H4 (cell line): ENCODE results near the gene DCD. TPM values are rescaled to one million over a fixed set of nuclear protein-coding genes. Genes with fewer than 3 reads are reported as not detected.
"Not testable (repeated sequence)": the region's sequence is repeated elsewhere in the genome, so short reads cannot be mapped to it uniquely, and the experiment has no call there.

Experiments
- DNase-seq: peaks from one replicate; pipeline ENCODE4 v3.0.0-alpha.2; 2015; ENCODE audit warnings: low spot score
- total RNA-seq: library from RNA; depleted of rRNA; stranded (reverse); fragments of >200 nt; shearing (Covaris generic); gene quantifications from 2 replicates; pipeline ENCODE4 v1.2.3, GENCODE V29; 2014

The DCD gene
- total RNA-seq, 1 experiment from 2014 or later: not detected

DNA sequence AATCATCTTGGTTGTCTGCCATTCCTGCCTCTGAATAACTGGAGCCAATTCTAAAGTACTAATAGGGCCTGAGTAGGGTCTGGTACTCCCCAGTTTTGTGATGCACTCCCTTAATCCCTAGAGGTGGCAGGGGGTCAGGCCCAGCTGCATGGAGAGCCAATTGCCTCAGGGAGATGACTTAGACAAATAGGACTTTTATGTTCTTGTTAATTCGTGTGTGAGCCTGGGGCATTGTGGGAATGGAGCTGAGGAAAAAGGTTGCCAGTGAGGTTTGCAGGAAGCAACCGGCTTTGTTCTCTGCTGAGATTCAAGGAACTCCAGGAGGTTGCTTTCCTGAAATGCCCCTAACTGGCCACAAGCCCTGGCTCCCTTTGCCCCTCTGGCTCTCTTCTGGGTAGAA, 6.8 kb upstream of the DCD start:
- DNase-seq: no peak

DNA sequence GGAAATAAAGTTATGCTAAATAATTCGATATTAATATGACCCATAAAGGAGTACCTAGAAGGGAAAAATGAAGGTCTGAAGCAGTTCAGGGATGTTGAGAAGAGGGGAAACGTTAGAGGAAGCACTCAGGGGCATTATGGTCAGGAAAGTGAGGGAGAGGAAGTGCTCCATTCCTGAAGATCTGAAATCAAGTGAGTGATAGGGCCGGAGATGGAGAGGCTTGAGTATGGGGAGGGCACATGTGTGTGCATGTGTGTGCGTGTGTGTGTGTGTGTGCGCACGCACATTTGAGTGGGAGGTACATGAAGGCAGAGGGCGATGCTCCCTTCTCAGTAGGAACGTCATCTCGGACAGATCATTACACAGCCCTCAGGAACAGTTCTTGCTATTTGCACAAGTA, 4.9 kb upstream of the DCD start:
- no peak for DNase-seq

DNA sequence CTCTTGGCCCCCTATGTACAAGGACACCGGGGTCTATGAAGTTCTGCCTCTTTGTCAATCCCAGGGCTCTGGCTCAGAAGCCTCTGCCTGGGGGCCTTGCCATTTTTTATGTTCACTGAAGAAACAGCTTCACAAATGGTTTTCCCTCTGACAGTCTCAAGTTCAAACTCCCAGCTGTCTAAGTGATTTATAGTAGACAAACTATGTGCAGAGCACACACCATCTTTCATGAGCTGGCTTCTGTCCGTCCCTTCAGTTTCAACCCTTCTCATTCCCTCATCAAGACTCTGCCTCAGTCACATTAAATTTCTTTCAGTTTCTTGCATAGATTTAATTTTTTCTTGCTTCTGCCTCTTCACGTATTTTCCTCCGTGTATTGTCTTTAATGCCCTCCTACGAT, 2.7 kb upstream of the DCD start:
- DNase-seq: no peak

DNA sequence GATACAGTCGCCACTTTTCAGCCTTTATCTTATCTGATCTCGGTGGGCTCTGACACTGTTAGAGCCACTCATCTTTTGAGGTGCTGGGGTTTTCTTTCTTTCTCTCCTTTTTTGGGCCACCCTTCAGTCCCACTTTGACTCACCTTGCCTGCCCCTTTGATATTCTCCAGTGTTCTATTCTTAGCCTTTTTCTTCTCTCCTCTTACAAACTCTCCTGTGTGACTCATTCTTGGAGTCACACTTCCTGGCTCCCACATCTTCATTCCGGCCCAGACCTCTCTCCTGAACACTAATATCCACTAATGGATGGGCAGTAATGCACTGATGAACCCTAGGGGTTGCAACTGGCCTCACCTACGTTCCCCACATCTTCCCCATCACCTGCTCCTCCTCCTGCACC, 2.2 kb upstream of the DCD start:
- DNase-seq: no peak

DNA sequence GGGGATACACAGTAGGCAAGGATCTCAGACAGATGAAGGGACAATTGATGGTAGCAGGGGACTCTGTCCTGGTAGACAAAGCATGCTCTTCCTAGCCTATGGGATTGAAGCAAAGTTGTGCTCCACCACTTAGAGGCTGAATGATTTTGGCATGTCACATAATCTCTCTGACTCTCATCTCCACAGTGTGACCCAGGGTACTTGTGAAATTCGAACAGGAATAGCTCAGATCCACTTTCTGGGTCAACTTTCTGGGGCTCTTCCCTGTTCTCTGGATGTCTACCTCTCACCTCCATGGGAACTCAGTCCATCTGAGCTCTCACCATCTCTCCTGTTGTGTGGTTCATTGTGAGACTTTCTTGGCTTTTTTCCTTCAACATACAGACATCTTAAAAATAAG, 1.7 kb upstream of the DCD start:
- DNase-seq: no peak

DNA sequence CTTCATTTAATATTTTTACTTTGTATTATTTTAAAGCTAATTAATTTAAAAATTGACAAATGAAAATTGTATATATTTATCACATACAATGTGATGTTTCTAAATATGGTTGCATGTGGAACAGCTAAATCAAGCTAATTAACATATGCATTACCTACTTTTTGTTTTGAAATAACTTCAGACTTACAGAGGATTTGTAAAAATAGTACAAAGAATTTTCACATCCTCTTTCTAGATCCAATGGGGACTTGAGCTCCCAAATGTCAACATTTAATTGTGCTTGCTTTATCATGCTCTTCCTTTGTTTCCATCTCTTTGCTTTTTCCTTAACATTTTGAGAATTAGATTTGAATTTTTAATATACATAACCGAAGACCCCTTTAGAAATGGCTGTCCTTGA, 6.6 kb downstream of the DCD start:
- no peak for DNase-seq

DNA sequence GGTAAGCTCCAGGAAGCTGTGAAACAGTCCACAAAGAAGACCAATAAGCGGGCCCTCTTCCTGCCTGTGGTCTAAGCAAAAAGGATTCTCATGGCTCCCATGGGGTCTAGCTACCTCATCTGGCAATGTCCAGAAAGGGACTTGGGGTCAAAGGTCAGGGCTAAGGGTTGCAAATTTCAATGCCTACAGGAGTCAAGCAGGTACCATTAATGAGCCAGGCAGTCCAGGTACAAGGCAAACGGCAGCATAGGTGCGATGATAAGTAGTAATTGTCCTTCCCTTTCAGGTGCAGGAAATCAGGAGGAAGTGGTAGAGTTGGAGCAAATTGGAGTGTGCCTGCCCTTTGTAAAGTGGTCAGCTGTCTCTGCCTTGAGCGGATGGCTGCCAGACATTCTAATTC, 7.1 kb downstream of the DCD start:
- DNase-seq: no peak

DNA sequence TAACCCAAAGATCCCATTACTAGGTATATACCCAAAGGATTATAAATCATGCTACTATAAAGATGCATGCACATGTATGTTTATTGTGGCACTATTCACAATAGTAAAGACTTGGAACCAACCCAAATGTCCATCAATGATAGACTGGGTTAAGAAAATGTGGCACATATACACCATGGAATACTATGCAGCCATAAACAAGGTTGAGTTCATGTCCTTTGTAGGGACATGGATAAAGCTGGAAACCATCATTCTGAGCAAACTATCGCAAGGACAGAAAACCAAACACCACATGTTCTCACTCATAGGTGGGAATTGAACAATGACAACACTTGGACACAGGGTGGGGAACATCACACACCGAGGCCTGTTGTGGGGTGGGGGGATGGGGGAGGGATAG, 9.1 kb downstream of the DCD start:
- DNase-seq: not testable (repeated sequence)

DNA sequence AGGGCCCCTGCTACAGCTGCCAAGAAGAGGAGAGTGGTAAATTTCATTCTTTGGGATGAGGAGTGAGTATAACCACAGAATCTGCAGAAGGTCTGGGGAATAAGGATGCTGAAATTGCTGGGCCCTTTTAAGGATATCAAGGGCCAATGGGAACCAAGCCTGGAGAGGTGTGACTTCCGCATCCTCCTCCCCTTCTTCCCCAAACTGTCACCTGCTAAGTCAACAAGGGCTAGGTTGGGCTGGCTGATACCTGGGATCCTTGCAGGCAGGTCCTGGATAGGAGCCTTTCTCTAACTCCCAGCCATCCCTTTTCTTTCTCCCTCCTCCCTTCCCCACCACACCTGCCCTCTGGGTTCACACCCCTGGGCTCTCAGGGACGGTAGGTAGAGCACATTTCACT, 13.4 kb downstream of the DCD start, which contains the start of gene LACRT:
Gene LACRT, minus strand, starts transcription at position 101 of the 400 bp plus-strand sequence. Its CDS starts 54 bp downstream, at position 47.
- no peak for DNase-seq

DNA sequence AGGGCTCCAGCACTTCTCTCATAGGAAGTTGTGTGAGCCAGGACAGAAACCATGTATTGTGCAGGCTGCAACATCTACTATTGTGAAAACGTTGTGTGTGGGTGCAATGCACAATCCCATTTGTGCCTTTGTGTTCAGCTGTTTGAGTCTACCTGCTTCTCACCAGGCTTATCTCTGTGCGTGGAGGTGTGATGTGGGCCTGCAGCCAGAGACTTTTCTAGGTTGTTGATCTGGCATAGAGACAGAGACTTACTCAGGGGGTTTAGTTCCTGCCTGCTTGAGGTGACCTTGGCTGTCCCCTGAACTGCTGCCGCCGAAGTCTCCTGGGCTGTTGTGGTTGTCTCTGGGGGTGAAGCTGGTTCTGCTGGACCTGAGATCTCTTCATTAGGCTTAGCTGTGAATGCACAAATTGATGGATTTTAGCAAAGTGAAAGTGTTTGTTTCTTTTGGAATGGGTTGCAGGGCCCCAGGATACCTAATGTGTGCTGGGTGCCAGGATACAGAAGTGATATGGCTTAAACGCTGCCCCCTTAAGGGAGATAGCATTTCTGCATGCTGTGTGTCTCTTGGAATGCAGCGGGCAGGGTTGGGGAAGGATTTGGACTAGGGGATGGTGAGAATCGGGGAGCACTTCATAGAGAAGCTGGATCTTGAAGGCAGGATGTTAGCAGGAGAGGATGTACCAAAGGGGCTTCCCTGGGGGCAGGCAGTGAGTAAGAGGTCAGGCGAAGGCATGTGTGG, 16.0 kb downstream of the DCD start:
- no peak for DNase-seq

DNA sequence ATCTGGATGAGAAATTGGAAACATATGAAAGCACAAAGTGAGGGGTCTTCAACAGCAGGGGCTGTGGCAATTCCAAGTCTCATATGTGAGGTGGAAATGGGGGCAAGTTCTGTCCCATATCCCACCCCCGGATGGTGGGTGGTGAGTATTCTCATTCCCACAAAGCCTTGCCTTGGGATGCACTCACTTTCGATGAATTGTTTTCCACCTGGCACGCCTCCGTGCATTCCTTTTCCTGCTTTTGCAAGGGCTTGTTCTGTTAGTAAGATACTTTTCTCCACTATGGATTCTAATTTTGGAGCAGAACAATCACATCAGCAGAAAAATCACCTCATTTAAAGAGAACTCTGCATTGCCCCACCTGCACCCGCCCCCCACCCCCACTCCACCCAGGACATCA, 16.6 kb downstream of the DCD start:
- no peak for DNase-seq

DNA sequence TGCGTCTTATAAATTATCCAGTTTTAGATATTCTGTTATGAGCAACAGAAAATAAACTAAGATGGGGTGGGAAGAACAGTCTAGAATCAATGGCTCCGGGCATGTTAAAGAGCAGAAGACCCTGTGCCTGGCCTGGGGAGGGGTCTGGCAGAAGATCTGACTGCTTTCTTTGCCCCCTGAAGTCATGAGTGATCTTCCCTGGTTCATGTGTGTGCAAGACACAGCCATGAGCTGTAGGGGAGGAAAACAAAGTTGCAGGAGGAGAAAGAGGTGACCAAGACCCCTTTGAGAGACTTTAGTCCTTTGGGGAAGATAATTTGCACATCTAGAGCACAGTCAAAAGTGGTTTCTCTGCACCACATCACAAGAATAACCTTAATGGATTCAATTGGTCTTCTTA, 18.2 kb downstream of the DCD start:
- no peak for DNase-seq

DNA sequence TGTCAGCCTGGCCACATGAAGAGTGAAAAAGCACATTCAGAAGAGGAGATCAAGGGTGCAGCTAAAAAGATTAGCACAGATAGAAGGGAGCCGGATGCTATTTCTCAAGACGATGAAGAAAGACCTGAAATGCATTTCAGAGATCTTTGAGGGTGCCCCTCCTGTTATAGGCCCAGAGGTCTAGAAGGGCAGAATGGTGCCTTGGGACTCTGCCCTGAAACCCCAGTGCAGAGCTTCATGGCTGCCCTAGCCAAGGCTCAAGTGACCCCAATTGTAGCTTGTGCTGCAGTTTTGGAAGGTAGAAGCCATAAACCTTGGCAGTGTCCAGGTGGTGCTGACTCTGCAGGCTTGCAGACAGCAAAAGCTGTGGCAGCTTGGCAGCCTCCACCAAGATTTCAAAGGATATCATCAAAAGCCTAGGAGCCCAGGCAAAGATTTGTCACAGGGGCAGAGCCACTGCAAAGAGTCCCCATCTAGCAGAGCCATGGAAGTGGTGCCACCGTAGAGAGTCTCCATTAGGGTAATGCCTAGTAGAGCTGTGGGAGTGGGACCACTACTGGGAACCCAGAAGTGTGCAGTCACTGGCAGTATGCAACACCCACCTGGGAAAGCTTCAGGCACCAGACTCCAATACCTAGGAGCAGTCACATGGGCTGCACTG, 19.8 kb downstream of the DCD start:
- no peak for DNase-seq

DNA sequence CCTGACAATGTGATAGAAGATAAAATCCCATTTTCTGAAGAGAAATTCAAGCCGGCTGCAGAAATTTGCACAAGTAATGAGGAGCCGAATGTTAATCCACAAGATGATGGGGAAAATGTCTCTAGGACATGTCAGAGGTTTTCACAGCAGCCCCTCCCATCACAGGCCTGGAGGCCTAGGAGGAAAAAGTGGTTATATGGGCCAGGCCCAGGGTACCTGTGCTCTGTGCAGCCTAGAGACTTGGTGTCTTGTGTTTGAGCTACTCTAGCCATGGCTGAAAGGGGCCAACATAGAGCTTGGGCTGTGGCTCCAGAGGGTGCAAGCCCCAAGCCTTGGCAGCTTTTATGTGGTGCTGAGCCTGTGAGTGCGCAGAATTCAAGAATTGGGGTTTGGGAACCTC, 20.9 kb downstream of the DCD start:
- DNase-seq: no peak

DNA sequence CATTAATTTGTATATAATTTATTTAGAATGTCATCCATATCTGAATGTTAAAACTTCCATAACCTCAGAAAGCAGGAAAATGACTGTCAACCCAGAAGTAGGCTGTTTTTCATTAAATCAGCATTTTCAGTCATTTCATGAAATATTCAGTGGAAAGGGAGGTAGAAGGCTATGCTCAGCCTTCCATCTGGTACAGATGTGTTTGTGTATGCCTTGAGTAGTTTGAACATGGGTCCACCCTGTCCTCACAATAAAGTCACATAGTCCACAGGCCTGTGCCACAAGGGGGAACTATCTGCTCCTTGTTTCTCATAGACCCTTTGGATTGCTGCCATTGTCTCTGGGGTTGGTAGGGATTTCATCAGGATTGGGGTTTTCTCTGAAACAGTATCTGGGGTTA, 22.6 kb downstream of the DCD start:
- no peak for DNase-seq

DNA sequence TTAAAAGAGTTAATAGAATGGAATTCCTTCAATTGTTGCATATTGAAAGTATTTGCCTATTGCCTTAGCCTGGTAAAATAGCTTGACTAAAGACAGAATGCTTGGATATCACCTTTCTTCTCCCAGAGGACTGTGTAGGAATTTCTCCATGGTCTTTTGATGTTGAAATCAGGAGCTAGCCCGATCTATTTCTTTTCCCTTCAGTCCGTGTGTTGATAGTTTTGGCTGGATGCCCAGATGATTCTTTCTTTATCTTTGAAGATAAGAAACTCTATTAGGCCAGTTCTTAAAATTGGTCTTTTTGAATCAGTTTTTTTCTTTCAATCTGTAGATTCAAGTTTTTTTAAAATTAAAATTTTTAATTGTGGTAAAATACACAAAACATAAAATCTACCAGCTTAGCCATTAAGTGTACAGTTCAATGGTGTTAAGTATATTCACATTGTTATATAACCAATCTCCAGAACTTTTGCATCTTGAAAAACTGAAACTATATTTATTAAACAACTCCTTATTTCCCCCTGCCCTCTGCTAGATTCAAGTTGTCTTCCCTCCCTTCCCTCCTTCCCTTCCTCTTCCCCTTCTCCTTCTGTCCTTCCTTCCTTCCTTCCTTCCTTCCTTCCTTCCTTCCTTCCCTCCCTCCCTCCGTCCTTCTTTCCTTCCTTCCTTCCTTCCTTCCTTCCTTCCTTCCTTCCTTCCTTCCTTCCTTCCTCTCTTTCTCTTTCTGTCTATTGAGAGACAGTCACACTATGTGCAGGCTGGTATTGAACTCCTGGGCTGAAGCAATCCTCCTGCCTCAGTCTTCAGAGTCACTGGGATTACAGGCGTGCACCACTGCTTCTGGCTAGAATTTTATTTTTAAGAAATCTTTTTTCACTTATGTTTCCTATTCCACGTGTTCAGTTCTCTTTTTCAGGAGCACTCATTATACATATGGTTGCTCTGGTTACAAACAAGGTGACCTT, 23.6 kb downstream of the DCD start:
- DNase-seq: no peak

DNA sequence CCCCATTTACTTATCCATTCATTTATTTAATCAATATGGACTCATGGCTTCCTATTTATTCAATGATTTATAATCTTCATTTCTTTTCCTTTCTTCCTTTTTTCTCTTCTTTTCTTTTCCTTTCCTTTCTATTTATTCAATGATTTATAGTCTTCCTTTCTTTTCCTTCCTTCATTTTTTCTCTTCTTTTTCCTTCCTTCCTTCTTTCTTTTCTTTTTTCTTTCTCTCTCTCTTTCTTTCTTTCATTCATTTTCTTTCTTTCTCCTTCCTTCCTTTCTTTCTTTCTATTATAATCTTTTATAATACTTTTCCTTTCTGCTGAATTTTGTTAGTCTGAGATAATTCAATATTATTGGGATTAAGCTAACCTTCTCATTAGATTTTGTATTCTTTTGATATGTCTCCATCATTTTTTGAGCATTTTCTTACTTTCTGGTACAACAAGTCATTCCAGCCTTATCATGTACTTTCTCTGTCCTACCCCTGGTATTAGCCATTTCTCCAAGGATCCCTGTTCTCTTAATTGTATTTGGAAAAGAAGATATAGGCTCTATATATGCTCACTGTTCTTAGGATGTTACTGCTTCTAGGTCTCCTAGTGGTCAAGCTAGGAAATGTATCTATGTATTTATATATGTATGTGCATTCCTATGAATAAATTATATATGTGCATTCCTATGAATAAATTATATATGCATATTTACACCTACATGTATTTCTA, 25.5 kb downstream of the DCD start:
- no peak for DNase-seq

DNA sequence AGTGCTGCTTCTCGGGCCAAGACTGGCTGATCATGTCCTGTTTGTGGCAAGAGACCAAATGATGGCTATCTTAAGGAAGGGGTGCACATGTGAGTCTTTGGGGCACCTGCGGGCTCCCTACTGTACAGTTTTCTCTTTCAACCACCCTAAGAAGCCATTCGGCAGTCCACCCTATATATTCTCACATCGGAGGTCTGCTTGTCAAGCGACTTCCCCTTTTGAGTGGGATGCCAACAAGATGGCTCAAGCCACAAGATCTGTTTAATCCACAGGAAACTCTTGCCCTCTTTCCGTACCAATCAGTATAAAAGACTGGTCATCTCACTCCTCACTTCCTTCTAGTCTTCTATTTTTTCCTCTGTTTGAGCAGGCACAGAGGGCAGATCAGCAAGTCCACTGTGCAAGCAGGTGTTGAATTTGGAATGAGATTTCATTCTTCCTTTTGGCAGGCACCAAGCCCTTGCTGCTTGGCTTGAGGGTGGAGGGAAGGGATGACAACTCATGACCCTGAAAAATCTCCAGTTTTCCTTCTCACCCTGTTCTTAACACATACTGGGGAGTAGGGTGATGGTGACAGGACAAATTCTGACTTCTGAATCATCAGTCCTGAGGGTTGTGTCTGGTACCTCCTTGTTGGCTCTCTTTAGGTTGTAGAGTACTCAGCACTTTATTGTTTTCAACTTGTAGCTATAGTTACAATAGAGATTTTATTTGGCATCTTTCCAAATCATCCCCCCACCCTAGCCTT, 31.1 kb downstream of the DCD start:
- DNase-seq: no peak

DNA sequence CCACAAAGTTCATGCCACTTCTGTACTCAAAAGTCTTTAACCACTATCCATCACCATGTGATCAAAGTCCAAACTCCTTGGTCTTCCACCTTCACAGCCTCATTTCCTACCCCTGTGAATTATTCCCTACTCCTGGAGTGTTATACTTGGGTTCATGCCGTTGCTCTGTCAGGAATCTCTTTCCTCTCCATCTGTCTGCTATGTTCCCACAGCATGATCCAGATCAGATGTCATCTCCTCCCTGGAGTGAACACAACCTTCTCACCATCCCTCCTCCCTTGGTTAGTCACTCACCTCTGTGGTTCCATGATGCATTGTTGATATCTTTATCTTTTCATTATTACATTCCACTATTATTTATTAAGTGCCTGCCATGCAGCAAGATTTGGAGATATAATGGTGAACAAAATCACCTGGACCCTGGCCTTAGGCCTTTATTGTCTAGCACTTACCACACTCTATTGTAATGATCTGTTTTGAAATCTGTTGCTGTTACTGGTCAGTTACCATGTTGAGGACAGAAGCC, 35.9 kb downstream of the DCD start:
- DNase-seq: no peak

DNA sequence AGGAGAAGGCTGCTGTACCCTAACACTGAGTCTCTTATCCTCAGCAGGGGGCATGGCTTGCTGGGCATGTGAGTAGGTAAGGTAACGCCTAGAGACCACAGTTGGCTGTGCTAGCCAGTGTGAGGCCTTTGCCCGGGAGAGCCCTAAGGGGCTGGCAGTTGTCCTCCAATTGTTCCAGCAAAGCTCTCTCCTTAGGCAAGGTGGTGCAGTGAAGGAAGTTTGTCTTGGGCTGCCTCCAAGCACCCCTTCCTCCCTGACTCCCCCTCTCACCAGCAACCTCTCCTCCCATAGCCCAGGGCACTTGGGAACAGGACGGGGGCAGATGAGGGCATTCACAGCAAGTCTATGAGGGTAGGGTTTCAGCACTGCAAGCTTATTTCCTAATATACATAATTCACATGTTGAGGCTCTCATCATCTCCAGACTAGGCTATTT, 36.4 kb downstream of the DCD start:
- no peak for DNase-seq

DNA sequence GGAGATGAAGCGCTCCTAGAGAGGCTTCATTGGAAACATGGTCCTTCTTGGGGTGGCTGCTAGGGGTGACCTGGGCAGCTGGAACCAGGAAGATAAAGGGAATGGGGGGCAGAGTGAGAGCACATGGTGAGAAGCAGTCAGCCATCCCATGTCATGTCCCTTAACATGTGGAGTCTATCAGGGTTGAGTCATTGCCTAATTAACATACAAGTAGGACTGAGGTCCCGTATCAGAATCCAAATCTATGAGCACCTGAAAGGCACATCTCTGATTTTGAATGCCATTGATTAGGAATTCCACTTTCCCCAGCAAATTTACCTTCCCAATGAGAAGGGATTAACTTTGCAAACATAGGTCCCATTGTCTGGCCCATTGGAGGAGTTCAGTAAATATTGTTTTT, 39.4 kb downstream of the DCD start:
- no peak for DNase-seq
